ENCODE data around the gene LGALS3. TPM values are rescaled to one million over a fixed set of nuclear protein-coding genes. Genes with fewer than 3 reads are reported as not detected.

LGALS3 gene
- total RNA-seq, 4 donors from 2014 or later = 253 to 467 (median 361) TPM

GRCh38 chr14:55146425-55146824, 17.4 kb downstream of the LGALS3 start:
- TF ChIP-seq EP300 (IDR thresholded peaks at IDR 0.05) (no peak), POLR2A (IDR thresholded peaks at IDR 0.05) (no peak), CTCF (IDR thresholded peaks at IDR 0.05) (no peak), POLR2AphosphoS5 (IDR thresholded peaks at IDR 0.05) (no peak)

GRCh38 chr14:55151601-55152000, 22.5 kb downstream of the LGALS3 start:
- Histone ChIP-seq H3K9me3 (no peaks in the 10 kb centered on the region), H3K4me3 (no peak overlapping the region), H3K27ac (no peak overlapping the region), H3K27me3 (no peaks in the 10 kb centered on the region), H3K36me3 (peaks cover 0 to 7% of the 10 kb centered on the region in 2 donors), H3K4me1 (no peaks in the 10 kb centered on the region)
- TF ChIP-seq POLR2AphosphoS5 (IDR thresholded peaks at IDR 0.05) = no peak
- TF ChIP-seq CTCF (IDR thresholded peaks at IDR 0.05) = no peak
- no peak for TF ChIP-seq EP300 (IDR thresholded peaks at IDR 0.05)
- no peak for TF ChIP-seq POLR2A (IDR thresholded peaks at IDR 0.05)
- WGBS, 2 donors (ENCODE audit: low coverage in 1 of 2) = 75 to 88% methylated on average over 1 of the region's 1 CpG
- no peak for ATAC-seq

More at GRCh38 chr14:55146425-55146824, 17.4 kb downstream of the LGALS3 start:
- WGBS, 2 donors (ENCODE audit: low coverage in 1 of 2) = 75 to 78% methylated on average over 2 of the region's 2 CpGs
- H3K4me3 ChIP-seq = no peak overlapping the region
- H3K4me1 ChIP-seq = no peaks in the 10 kb centered on the region
- no peaks in the 10 kb centered on the region for H3K9me3 ChIP-seq
- H3K27me3 ChIP-seq = no peaks in the 10 kb centered on the region
- ATAC-seq = no peak
- peaks cover 9 to 59% of the 10 kb centered on the region in 2 donors for H3K36me3 ChIP-seq
- no peak overlapping the region for H3K27ac ChIP-seq

GRCh38 chr14:55152052-55152753, 23.2 kb downstream of the LGALS3 start:
- Histone ChIP-seq H3K36me3 (peaks cover 0 to 1% of the 10 kb centered on the region in 2 donors), H3K27me3 (no peaks in the 10 kb centered on the region), H3K4me3 (no peak overlapping the region), H3K4me1 (no peaks in the 10 kb centered on the region), H3K27ac (no peak overlapping the region), H3K9me3 (no peaks in the 10 kb centered on the region)
- WGBS, 2 donors (ENCODE audit: low coverage in 1 of 2) = 60 to 77% methylated on average over 1 of the region's 1 CpG
- no peak for ATAC-seq
- no peak for TF ChIP-seq POLR2AphosphoS5 (IDR thresholded peaks at IDR 0.05)
- TF ChIP-seq POLR2A (IDR thresholded peaks at IDR 0.05) = no peak
- TF ChIP-seq EP300 (IDR thresholded peaks at IDR 0.05) = no peak
- no peak for TF ChIP-seq CTCF (IDR thresholded peaks at IDR 0.05)

- H3K4me1 ChIP-seq = no peaks in the 10 kb centered on the region
- H3K27me3 ChIP-seq = no peaks in the 10 kb centered on the region
- H3K27ac ChIP-seq = no peak overlapping the region
- 87 to 90% methylated on average over 2 to 3 of the region's 3 CpGs for WGBS, 2 donors (ENCODE audit: low coverage in 1 of 2)
- no peak overlapping the region for H3K4me3 ChIP-seq
- H3K36me3 ChIP-seq = no peaks in the 10 kb centered on the region
- no peaks in the 10 kb centered on the region for H3K9me3 ChIP-seq
- no peak for ATAC-seq
- TF ChIP-seq POLR2A (IDR thresholded peaks at IDR 0.05) (no peak), POLR2AphosphoS5 (IDR thresholded peaks at IDR 0.05) (no peak), CTCF (IDR thresholded peaks at IDR 0.05) (no peak), EP300 (IDR thresholded peaks at IDR 0.05) (no peak)
These were observed 24.9 kb downstream of the LGALS3 start for GRCh38 chr14:55153951-55154350.

- no peak overlapping the region for H3K27ac ChIP-seq
- TF ChIP-seq CTCF (IDR thresholded peaks at IDR 0.05) (no peak), POLR2AphosphoS5 (IDR thresholded peaks at IDR 0.05) (no peak), POLR2A (IDR thresholded peaks at IDR 0.05) (no peak), EP300 (IDR thresholded peaks at IDR 0.05) (no peak)
- no peaks in the 10 kb centered on the region for H3K9me3 ChIP-seq
- no peak for ATAC-seq
- H3K36me3 ChIP-seq = no peaks in the 10 kb centered on the region
- WGBS, 2 donors (ENCODE audit: low coverage in 1 of 2) = 80 to 83% methylated on average over 1 of the region's 1 CpG
- no peaks in the 10 kb centered on the region for H3K4me1 ChIP-seq
- no peak overlapping the region for H3K4me3 ChIP-seq
- no peaks in the 10 kb centered on the region for H3K27me3 ChIP-seq
These were observed 28.0 kb downstream of the LGALS3 start for GRCh38 chr14:55157080-55157479.
